Umbilical cord (tissue), 2 donors: ENCODE data around the gene GHRH. TPM values are rescaled to one million over a fixed set of nuclear protein-coding genes. Genes with fewer than 3 reads are reported as not detected.

Source experiments
- DNase-seq: peaks from one replicate; pipeline ENCODE4 v3.0.0-alpha.2; 2015; ENCODE audit warnings: low spot score
- total RNA-seq: library from RNA; depleted of rRNA; stranded (reverse); fragments of >200 nt; gene quantifications from one replicate; pipeline ENCODE4 v1.2.3, GENCODE V29; 2014; ENCODE audit warnings: low replicate concordance; ENCODE audit not compliant: insufficient read depth

GHRH gene
- total RNA-seq, 1 donor from 2014 or later = not detected

DNA sequence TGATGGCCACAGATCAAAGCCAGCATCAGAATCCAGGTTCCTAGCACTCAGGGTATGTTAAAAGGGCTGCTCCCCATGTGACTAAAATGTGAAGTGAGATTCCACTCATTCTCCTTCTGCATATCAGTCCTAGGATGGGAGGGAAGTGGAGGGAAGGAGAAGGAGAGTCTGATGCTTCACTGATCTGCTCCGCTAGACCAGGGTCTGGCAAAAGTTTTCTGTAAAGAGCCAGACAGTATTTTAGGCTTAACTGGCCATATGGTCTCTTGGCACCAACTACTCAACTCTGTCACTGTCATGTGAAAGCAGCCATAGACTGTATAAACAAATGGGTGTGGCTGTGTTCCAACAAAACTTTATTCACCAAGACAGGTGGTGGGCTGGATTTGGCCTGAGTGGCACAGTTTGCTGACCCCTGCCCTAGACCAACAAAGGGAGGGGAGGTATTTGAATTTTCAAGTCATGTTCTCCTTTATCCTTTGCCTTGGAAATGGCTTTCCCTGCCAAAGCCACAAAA lies 22.6 kb downstream of the GHRH start:
- peak; percentile 83 for DNase-seq

DNA sequence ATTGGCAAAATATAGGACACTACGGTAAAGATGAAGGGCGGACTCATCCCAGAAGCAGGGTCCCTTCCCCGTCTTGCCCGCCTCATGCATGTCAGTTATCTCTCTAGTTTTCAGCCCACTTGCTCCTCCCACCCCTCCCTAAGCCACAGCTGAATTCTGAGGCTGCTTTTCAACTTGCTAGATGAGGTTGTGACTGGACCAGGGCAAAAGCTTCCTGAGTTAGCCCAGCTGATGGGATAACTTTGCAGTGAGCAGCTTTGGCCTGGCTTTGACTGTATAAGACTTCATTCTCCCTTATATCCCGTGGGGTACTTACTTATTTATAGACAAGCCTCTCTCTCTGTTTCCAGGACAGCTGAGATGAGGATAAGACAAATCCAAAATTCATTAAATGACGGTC lies 23.2 kb downstream of the GHRH start:
- peak; percentile 29 for DNase-seq

DNA sequence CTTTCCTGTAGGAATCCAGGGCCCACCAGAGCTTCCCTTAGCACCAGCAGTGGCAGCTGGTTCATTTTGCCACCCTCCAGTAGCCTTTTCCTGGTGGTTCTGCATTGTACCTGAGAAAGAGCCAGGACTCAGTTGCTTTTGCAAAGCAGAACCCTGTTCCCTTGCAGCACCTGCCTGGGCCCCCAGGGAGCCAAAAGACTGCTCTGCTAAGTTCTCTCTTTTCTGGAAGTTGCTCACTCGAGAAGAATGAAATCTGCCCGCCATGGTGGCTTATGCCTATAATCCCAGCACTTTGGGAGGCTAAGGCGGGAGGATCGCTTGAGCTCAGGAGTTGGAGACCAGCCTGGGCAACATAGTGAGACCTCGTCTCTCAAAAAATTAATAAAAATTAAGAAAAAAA lies 24.0 kb downstream of the GHRH start:
- DNase-seq = no peak

DNA sequence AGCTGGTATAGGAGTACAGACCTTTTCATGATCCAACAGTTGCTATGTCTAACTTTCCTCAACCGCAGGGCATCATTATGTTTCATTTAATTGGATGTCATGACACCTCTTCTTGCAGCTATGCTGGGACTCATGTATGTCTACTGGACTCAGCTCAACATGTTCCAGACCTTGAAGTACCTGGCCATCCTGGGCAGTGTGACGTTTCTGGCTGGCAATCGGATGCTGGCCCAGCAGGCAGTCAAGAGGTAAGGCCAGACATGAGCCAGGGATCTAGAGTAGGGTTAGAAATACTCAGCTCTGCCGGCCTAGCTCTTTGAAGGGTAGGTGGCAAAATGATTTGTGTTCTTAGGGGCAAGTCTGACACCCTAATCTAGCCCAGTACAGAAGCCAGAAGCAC lies 25.2 kb downstream of the GHRH start:
- no peak for DNase-seq

DNA sequence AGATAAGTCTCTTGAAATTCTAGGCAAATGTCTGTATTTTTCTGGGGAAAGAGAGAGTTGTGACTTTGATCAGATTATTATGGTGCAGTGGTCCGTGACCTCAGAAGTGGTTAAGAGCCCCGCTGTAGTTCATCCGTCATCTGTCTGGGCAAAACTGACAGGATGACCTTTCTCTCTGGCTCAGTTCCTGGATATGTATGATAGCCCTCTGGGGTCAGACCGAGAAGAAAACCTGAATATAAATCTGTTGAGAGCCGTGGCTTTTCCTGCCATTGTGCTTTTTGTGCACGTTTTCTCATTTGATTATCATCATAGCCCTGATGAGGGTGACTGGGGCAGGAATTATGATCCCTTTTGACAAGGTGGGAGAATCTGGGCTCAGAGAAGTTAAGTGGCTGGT lies 26.5 kb downstream of the GHRH start:
- DNase-seq = no peak

DNA sequence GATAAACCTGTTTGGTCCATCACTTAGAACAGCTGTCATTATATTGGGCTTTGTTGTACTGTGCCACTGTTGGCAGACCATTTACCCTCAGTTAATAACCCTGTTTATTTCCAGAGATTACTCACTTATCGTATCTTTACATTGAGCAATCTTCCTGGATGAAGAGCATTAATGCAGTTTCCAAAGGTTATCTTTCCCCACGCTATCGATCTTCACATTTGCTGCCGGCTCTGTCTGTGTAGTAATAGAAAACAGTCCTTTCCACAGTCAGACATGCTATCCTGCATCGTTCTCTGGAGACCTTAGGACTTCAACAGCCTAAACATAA lies 27.4 kb downstream of the GHRH start:
- no peak for DNase-seq

DNA sequence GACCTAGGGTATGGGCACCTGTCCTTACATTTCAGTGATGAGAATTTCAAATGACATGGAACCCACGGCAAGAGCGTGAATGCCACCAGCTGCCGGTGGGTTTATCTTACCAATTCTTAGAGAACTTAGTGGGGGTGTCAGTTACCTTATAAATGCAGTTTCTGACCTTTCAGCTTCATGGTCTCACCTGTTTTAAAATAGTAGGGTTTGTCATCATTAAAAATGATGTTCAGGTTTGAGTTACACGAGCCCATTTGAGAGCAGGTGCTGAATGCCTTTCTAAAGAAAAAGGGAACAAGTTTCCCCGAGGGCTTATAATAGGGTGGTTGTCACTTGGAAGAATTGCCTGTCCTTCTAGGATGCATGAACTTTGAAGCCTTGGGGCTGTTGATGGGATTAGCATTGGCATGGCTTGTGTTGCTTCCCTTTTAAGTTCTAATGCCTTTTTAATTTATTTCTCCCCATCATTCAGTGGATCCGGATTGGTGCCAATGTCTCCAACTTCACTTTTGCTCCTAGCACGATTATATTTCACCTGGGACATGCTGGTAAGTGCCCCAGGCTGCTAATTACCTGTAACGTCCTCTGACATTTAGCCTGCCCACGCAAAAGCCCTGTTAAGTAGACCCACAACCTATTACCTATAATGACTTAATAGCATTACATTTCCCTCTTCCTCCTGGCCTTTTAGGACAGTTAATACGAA lies 27.9 kb downstream of the GHRH start:
- no peak for DNase-seq

DNA sequence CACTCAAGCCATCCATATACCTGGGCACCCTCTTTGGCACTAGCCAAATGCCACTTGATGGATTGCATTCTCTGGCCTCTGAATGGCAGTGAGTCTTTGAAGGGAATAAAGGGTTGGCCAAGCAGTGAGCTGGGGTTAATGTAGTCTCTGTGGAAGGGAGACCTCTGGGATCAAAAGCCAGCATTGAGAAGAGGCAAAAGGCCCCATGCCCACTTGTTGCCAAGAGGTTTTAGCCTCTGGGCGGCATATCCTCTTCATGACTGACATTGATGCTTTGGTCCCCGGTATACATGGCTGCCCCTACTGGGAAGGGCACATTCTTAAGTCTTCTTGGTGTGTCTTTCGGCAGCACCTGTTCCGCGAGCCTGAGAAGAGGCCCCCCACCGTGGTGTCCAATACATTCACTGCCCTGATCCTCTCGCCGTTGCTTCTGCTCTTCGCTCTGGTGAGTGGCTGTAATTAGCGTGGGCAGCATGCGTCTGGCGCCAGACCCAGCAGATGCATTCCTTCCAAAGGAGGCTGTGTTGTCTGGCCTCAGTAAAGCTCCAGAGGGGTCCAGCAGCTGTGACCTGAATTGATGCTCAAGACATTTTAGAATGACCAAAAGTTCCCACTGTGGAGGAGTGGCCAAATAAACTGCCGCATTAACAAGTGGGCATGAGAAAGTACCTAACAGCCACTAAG lies 29.5 kb downstream of the GHRH start:
- DNase-seq = no peak

DNA sequence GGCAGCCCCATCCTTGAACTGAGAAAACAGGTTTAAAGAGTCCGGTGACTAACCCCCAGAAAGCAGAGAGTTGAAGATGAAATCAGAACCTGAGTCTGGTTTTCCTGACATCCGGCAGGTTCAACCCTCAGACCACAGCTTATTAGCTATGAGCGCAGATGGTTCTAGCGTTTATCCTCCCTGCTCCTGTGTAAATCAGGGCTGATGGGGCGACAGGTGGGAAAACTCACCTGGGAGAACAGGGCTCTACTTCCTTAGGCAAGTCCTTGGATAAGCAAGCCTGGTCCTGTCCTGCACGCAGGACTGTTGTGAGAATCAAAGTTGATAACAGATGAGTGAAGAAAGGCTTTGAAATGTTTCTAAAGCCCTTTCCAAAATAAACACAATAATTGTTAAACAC lies 31.4 kb downstream of the GHRH start:
- DNase-seq = no peak

DNA sequence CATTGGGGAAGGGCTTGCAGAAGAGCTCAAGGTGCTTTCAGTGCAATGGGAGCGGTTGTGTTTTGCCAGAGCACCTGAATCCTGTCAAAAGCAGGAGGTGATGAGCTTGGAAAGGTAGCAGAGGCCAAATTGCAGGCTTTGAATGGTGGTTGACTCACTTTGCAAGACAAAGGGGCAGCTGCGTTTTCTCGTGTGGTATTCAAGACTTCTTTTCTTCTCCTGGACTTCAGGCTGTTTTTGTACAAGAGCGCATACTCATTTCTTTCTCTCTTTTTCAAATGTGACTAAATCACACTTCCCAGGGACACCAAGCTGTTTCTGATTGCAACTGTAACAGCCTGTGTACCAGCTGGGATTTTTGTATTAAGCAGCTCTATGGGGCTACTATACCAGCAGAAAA lies 32.3 kb downstream of the GHRH start:
- no peak for DNase-seq

DNA sequence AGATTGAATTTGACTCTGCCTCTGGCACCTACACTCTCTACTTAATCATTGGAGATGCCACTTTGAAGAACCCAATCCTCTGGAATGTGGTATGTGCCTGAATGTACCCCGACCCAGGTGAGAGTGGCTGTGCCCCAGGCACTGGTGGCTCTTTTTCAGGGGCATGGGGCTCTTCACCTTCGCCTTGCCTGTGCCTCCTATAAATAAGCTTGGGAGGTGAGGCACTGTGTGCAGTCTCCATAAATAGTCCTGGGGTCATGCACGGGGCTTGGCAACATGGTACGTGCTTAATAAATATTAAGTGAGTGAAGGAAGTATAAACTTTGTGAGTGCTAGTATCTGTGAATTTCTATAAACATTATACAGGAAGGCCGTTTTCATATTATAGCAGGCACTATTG lies 33.0 kb downstream of the GHRH start:
- no peak for DNase-seq

DNA sequence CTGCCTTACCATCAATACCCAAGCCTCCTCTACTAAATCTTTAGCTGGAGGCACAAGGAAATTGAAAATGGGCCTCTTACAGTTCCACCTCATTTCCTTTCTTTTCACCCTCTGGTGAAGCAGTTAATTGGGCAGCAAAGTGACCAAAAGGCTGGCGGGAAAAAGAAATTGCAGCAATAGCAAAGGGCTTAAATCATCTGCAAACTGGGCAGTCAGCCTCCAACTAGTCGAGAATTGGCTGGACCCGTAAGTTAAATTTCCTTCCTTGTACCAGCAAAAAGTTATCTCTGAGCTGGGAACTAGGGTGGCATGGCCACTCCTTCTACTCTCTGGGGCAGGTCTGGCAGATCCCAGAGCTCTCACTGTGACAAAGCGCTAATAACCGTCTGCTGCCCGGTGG lies 33.5 kb downstream of the GHRH start:
- DNase-seq = no peak

DNA sequence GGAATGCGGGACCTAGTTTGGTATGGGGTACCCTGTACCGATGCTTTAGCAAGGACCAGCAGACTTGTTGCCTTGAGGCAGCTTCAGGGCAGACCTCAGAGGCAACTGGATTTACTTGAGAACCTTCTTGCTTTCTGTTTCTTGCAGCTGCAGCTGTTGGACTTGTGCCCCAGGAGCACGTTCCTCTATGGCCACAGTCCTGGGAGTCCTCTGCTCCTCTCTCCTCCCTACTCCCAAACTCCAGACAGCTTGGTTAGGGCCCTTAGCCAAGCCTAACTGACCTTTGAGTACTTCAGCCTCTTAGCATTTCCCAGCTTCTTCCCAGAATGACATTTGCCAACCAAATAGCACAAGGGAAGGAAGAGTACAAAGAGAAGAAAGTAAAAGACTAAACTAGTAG lies 34.7 kb downstream of the GHRH start:
- DNase-seq = no peak

DNA sequence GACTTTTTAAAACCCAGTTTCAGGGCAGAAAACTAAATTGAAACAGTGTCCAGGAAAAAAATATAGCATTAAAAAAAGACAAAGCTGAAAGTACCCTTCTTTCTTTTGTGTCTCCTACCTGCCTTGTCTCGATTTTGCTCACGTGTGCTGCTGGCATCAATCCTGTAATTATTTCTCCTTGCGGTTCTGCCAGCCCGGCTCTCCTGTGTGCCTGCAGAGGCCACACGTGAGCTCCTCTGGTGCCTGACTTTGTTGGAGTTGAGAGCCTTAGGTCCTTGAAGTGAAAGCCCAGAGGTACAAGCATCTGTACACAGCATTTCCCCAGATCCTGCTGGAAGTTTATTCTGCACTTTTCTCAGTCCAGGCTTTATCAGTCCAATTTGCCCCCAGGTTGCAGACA lies 36.5 kb downstream of the GHRH start:
- no peak for DNase-seq

DNA sequence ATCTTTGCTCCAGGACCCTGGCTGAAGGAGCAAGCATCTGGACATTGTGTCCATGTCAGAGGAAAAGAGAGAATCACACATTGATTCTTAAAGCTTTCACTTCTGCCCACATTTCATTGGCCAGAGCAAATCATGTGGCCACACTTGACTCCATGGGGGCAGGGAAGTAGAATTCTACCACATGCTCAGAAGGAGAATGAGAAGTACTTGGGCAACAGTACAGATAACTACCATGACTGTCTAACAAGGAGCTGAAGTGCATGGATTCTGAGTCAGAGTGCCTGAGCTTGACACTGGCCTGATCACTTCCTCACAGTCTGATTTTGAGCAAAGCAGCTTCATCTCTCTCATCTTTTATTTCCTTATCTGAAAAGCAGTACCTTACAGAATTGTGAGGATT lies 38.6 kb downstream of the GHRH start:
- peak; percentile 87 for DNase-seq

DNA sequence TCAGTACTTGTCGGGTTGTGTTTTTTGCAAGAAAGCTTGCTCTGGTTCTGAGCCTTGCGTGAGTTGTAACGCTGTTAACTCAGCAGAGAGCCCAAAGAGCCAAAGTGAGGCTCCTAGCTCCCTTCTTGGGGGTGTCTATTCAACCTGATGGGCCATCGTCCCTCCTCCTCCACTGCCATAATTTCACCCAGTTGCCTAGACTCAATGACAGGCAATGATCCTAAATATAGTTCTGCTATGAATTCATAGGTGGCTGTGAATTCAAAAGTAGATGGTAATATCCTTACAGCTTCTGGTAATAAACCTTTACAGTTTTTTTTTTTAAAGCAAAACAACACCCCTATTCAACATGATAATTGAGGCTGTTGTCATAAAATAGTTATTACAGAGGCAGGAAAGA lies 39.5 kb downstream of the GHRH start:
- DNase-seq = no peak

DNA sequence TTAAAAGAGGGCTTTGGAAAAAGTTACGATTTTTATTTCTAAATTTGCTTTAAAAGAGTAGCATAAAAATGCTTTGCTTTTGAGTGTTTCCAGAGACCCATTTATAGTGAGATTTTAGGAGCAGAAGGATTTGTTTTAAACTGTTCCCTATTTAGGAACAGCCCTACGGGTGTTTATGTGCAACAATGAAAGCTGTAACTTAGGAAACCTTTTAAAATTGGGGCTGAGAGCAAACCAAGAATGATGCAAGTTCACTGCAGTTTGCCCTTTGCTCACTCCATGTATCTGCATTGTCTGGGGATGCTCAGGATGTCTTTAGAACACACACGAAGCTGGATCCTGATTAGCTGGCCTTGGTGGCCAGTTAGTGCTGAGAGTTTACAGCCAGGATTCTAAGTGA lies 40.9 kb downstream of the GHRH start:
- DNase-seq = peak; percentile 74

DNA sequence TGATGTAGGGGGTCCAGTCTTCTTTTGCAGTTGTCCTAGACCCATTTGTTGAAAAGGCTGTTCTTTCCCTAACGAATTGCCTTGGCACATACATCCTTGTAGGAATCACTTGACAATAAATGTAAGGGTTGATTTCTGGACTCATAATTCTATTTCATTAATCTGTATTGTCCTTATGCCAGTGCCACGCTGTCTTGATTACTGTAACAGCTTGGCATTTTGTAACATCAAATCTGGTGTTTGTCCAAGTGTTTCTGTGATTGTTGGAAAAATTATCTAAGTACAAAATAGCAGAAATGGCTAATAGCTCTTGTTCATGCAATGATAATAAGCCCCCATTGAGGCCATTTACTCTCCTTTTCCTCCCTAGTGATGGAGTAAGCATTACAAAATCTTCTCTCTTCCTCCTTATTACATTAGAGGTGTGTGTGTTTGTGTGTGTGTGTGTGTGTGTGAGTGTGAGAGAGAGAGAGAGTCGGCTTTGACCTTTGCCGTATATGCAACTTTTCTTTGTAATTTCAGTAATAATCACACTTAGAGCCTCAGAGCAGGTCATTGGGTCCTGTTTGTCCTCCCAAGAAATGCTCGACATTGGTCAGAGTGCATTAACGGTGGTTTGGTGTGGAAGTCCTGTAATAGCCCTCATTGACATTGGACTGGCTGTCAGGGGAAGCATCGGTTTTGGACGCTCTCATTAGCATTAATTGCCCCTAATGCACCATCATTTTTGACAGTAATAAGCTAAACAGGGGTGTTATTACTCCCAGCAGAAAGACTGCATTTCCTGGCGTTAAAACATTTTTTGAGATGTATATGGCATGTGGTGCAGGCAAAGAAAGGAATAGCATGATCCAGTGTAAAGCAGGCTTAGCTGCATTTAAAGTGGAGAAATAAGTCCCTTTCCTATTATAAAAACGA lies 41.6 kb downstream of the GHRH start:
- DNase-seq = no peak

DNA sequence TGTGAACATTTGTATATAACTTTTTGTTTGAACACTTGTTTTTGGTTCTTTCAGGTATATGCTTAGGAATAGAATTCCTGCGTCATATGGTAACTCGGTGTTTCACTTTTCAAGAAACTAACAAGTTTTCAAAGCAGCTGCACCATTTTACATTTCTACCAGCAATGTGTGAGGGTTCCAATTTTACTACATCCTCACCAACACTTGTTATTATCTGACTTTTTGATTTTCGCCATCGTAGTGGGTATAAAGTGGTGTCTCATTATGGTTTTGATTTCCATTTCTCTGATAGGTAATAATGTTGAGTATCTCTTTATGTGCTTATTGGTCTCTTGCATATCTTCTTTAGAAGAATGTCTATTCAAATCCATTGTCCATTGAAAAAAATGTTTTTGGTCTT lies 42.6 kb downstream of the GHRH start:
- DNase-seq = no peak

DNA sequence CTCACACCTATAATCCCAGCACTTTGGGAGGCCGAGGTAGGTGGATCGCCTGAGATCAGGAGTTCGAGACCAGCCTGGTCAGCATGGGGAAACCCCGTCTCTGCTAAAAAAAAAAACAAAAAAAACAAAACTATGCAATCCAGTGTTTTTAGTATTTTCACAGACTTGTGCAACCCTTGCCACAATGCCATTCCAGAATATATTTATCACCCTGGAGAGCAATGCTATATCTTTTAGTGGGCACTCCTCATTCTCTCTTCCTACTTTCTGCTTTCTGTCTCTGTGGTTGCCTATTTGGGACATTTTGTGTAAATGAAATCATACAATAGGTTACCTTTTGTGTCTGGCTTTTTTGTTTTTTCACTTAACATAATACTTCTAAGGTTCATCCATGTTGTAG lies 43.2 kb downstream of the GHRH start:
- DNase-seq = no peak

DNA sequence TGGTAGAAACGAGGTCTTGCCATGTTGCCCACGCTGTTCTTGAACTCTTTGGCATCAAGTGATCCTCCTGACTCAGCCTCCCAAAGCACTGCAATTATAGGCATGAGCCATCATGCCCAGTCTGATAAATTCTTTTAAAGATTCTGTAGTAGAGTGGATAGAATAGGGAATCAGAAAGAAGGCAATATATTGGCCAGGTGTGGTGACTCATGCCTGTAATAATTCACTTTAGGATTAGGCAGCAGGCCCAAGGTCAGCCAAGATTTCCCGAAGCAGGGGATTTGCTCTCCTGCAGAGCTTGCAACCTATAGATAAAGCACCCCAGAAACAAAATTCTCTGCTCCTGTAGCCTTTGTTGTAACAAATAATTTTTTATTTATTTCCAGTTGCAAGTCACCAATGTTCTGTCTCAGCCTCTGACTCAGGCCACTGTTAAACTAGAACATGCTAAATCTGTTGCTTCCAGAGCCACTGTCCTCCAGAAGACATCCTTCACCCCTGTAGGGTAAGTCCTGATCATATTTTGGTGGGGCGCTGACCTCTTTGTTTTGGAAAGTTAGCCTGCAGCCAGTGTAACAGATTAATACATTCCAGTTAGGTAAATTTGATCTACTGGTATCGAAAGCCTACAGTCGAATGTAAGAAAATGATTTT lies 51.8 kb downstream of the GHRH start:
- DNase-seq = no peak

DNA sequence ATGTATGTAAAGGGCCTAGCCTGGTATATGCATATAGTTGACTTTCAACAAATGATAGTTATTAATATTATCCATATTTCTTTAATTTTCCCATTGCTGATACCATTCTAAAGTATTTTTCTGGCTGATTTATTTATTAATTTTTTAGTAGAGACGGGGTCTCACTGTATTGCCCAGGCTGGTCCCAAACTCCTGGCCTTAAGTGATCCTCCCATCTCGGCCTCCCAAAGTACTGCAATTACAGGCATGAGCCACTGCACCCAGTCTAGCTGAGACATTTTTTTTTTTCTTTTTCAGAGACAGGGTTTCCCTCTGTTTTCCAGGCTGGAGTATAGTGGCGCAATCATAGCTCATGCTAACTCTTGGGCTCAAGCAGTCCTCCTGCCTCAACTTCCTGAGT lies 52.4 kb downstream of the GHRH start:
- DNase-seq = no peak
